ENCODE data around the gene NCKAP5.

DNA sequence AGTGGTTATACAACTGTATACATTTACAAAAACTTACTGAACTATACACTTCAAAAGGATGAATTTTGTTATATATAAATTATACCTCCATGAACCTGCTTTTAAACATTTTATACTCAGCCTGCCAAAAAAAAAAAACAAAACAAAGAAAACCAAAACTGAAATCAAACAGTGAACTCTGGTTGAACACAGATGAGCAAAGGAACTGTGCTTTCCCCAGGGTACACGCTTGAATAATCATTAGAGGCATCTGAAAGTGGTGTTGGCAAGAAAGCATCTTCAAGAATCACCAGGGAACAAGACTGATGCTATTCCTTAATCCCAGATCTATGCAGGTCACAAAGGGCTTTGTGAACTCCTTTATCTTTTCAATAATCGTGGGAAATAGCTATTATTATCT lies 821.2 kb downstream of the NCKAP5 start:
- TF ChIP-seq, protein P1, sequence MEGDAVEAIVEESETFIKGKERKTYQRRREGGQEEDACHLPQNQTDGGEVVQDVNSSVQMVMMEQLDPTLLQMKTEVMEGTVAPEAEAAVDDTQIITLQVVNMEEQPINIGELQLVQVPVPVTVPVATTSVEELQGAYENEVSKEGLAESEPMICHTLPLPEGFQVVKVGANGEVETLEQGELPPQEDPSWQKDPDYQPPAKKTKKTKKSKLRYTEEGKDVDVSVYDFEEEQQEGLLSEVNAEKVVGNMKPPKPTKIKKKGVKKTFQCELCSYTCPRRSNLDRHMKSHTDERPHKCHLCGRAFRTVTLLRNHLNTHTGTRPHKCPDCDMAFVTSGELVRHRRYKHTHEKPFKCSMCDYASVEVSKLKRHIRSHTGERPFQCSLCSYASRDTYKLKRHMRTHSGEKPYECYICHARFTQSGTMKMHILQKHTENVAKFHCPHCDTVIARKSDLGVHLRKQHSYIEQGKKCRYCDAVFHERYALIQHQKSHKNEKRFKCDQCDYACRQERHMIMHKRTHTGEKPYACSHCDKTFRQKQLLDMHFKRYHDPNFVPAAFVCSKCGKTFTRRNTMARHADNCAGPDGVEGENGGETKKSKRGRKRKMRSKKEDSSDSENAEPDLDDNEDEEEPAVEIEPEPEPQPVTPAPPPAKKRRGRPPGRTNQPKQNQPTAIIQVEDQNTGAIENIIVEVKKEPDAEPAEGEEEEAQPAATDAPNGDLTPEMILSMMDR (IDR thresholded peaks at IDR 0.05; ENCODE audit: poor library complexity), result no peak
- no peak for TF ChIP-seq EZH2 (IDR thresholded peaks at IDR 0.05; ENCODE audit: borderline replicate concordance)
